ENCODE data around the gene CDKN1C.

DNA sequence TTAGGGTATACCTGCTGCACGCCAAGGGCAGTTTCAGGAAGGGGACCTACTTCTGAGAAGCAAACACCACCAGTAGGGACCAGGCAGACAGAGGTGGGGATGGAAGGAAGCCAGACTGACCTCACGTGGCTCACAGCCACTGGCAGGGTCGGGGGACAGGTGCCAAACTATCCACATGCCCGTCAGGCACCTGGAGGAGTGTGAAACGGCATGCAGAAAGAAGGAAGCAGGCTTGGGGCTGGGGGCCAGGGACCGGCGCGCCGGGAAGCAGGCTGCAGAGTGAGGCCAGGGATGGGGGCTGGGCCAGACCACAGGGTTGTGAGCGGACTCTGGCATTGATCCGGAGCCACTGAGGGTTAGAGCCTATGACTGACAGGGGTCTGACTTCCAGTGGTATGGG lies 47.5 kb downstream of the CDKN1C start:
- TF ChIP-seq, protein P1, sequence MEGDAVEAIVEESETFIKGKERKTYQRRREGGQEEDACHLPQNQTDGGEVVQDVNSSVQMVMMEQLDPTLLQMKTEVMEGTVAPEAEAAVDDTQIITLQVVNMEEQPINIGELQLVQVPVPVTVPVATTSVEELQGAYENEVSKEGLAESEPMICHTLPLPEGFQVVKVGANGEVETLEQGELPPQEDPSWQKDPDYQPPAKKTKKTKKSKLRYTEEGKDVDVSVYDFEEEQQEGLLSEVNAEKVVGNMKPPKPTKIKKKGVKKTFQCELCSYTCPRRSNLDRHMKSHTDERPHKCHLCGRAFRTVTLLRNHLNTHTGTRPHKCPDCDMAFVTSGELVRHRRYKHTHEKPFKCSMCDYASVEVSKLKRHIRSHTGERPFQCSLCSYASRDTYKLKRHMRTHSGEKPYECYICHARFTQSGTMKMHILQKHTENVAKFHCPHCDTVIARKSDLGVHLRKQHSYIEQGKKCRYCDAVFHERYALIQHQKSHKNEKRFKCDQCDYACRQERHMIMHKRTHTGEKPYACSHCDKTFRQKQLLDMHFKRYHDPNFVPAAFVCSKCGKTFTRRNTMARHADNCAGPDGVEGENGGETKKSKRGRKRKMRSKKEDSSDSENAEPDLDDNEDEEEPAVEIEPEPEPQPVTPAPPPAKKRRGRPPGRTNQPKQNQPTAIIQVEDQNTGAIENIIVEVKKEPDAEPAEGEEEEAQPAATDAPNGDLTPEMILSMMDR (IDR thresholded peaks at IDR 0.05) = no peak
- no peak for TF ChIP-seq EP300 (IDR thresholded peaks at IDR 0.05)
- no peak for TF ChIP-seq POLR2AphosphoS5 (IDR thresholded peaks at IDR 0.05)
